ENCODE results near the gene TTC7B.

DNA sequence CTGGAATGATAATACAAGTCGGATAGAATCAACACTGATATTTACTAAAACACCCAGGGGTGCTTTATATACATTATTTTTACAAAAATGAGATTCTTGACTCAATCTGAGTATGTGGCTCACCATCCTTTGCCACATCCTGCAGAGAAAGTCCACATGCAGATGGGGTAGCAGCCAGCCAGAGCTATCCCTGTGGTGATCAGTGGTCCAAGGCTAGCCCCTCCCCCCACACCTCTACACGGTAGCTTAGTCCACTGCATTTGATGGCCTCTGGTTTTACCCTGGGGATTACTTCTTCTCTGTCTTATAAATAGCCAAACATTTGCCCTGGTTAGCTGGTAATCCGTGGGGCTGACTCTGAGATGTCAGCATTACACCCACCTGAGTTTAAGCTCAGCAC is 28.1 kb upstream of the TTC7B start:
- TF ChIP-seq POLR2AphosphoS5 (IDR thresholded peaks at IDR 0.05; ENCODE audit: low read depth, low read length): no peak
- no peak for TF ChIP-seq POLR2A (IDR thresholded peaks at IDR 0.05; ENCODE audit: low read depth, low read length)
- TF ChIP-seq TAF1 (IDR thresholded peaks at IDR 0.05; ENCODE audit: borderline replicate concordance, low read depth, low read length): no peak
